Measurements from ENCODE around the gene ADAP1. TPM values are rescaled to one million over a fixed set of nuclear protein-coding genes. Genes with fewer than 3 reads are reported as not detected.

Gene ADAP1
- total RNA-seq, 1 donor = 1.3 TPM

GRCh38 chr7:910931-911431 is 43.5 kb downstream of the ADAP1 start:
- DNase-seq (ENCODE audit: low read depth) = no peak
- H3K4me3 ChIP-seq (ENCODE audit: low read depth, low read length) = no peak overlapping the region
- TF ChIP-seq CTCF (IDR thresholded peaks at IDR 0.05; ENCODE audit: insufficient read depth, low read depth, low read length) = no peak

GRCh38 chr7:910441-910861 is 44.0 kb downstream of the ADAP1 start:
- no peak for DNase-seq (ENCODE audit: low read depth)
- no peak for TF ChIP-seq CTCF (IDR thresholded peaks at IDR 0.05; ENCODE audit: insufficient read depth, low read depth, low read length)

GRCh38 chr7:909358-910329 is 44.8 kb downstream of the ADAP1 start:
- no peak overlapping the region for H3K4me3 ChIP-seq (ENCODE audit: low read depth, low read length)
- peak; percentile 30 for DNase-seq (ENCODE audit: low read depth)
- TF ChIP-seq CTCF (IDR thresholded peaks at IDR 0.05; ENCODE audit: insufficient read depth, low read depth, low read length) = no peak

More at GRCh38 chr7:910441-910861, 44.0 kb downstream of the ADAP1 start:
- H3K4me3 ChIP-seq (ENCODE audit: low read depth, low read length) = no peak overlapping the region

GRCh38 chr7:908591-909357 is 45.7 kb downstream of the ADAP1 start:
- TF ChIP-seq CTCF (IDR thresholded peaks at IDR 0.05; ENCODE audit: insufficient read depth, low read depth, low read length) = peak; percentile 80
- H3K4me3 ChIP-seq (ENCODE audit: low read depth, low read length) = peak overlapping the region; percentile 18
- peak; percentile 39 for DNase-seq (ENCODE audit: low read depth)

- DNase-seq (ENCODE audit: low read depth) = no peak
- no peak for TF ChIP-seq CTCF (IDR thresholded peaks at IDR 0.05; ENCODE audit: insufficient read depth, low read depth, low read length)
- no peak overlapping the region for H3K4me3 ChIP-seq (ENCODE audit: low read depth, low read length)
Measured at GRCh38 chr7:908159-908581, 46.3 kb downstream of the ADAP1 start.

- no peak for DNase-seq (ENCODE audit: low read depth)
- TF ChIP-seq CTCF (IDR thresholded peaks at IDR 0.05; ENCODE audit: insufficient read depth, low read depth, low read length) = no peak
Measured at GRCh38 chr7:907158-907980, 47.1 kb downstream of the ADAP1 start.

More at GRCh38 chr7:907158-907980, 47.1 kb downstream of the ADAP1 start:
- H3K4me3 ChIP-seq (ENCODE audit: low read depth, low read length) = no peak overlapping the region

Data from fibroblast of villous mesenchyme (primary cell).